KBM-7 (cell line): ENCODE results near the gene LMOD3.
A peak's percentile ranks its signal among the peaks of the same experiment; 100 is the strongest.

Experiments
- DNase-seq: peaks from one replicate; pipeline ENCODE4 v3.0.0-alpha.2; 2015
- in situ Hi-C: fragments of 300-500 bp; cut with MboI; formaldehyde crosslinking; loops from 2 replicates; pipeline ENCODE4 v1.14.3; 2020; ENCODE audit warnings: low sequenced_read_pairs, low pct_unique_long_range_greater_than_20kb, mixed read lengths

Gene LMOD3

DNA sequence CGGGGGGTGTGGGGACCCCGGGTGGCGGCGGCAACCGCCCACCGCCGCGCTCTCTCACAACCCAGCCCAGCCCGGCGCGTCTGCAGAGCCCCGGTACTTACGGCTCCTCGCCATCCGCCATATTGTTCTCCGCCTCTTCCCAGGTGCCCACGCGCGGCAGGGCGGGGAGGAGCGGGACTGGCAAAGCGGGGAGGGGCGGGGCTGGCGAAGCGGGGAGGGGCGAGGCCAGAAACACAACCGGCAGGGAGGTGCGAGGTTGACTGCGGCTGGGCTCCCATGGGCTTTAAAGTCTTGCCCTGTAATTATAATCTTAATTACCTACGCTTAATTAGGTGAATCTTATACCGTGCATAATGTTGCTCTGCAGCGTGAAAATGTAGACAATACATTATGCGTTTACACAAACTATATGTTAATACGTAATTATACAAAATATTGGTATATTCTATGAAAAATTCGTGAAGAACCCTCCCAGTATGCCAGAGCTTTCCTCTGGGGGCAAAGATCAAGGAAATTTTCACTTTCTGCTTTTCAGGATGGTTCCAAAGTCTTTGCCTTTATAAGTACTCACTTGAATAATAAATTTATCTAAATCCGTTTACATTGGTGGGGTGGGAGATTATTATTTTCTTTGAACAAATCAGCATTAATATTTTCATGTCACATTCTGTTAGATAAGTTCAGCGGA lies 42.0 kb downstream of the LMOD3 start, which contains the start of gene UBA3:
Gene UBA3 (minus strand): TSS at position 133 of the 688 bp plus-strand sequence. CDS start 12 bp downstream, at position 121.
- in situ Hi-C loops, result no loop called here
- DNase-seq, result peak; percentile 62

DNA sequence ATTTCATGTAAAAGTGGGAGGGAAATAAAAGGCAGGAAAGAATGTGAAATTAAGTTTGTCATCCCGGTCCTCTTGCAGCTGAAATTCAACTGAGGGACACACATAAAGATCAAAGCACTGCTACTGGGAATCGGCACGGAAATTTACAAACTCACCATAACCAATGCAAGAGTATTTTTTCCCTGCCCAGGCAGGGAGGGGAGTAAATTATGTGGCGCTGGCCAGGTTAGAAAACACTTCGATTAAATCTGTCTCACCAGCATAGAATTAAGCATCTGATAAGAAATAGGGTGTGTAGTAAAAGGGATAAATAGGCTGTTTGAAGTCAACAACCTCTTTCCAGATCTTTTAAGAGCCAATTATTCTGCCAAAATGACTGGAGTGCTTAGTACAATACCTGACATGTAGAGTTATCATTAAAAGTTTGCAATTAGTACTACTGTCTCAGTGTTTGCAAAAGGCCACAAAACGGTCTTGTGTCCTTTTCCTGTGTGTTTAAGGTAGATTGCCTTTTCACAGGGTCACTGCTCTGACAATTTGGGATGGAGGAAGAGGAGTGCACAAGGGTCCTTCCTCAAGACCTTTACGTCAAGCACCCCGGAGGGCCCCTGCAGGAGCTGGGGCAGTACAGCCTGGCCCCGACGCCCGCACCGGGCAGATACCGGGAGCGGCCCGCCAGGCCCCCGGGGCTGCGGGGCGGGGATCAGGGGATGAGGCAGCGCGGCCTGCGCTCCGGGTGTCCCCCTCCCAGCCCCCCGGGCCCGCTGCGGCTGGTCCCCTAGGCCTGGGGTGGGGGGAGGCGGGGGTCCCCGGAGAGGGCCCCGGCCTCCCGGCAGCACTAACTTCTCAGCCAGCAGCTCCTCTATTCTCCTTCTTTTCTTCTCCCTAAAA lies 42.9 kb downstream of the LMOD3 start:
- in situ Hi-C loops, result no loop called here
- no peak for DNase-seq

DNA sequence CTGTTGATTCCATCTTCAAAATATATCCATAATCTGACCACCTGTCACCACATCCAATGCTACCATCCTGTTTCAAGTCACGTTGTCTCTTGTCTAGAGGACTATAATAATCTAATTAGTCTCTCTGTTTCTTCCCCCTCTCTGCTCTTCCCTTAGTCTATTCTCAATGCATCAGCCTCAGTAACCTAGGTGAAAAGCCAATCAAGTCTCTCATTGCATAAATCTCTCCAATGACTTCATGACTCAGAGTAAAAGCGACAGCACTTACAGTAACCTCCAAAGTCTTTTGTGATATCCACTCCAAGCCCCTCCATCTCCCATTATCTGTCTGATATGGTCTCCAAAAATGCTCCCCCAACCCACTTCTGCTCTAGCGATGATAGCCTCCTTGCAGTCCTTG lies 49.5 kb downstream of the LMOD3 start:
- DNase-seq, result no peak
- in situ Hi-C loops, result no loop called here

DNA sequence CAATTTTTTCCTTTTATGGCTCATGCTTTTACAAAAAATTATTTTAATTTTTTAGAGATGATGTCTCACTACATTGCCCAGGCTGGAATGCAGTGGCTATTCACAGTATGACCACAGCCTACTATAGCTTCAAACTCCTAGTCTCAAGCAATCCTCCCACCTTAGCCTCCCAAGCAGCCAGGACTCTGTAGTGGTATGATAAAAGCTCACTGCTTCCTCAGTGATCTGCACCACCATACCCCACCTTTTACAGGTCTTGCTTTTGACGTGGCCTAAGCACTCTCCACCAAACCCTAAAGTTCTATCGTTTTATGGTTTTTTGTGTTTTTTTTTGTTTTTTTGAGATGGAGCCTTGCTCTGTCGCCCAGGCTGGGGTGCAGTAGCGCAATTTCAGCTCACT lies 56.3 kb downstream of the LMOD3 start:
- no peak for DNase-seq
- in situ Hi-C loops, result no loop called here

DNA sequence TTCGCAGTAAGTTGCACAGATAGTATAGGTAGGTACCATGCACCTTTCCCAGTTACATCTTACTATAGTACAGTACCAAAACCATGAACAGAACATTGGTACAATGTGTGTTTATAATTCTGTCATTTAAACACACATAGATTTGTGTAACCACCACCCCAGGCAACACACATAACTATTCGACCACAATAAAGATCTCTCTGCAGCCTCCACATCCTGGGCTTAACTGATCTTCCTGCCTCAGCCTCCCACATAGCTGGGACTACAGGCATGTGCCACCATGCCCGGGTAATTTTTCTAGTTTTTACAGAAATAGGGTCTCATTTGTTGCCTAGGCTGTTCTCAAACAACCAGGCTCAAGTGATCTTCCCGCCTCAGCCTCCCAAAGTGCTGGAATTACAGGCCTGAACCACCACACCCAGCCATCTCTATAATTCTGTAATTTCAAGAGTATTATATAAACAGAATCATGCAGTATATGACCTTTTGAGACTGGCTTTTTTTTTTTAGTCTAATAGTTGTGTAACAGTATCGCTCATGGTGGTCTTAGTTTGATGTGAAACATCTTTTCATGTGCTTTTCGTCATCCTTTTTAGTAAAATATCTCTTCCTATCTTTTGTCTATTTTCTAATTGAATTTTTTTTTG lies 57.0 kb downstream of the LMOD3 start:
- DNase-seq, result no peak
- in situ Hi-C loops, result no loop called here

DNA sequence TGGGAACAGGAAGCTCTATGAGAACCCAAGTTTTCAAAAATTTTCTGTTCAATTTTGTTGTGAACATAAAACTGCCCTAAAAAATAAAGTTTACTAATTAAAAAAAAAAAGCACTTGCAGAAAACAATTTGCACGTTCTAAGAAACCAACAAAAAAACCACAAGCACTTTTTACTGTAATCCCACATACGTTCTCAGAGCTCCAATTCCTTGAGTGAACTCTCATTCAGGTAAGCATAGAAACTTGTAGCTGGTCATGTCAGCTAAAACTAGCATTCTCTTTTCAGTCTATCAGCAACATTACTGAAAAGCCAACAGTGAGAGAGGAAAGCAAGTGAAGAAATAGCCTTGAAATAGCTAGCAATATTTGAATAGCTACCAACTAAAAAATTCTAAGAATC lies 58.8 kb downstream of the LMOD3 start:
- in situ Hi-C loops, result no loop called here
- DNase-seq, result no peak

DNA sequence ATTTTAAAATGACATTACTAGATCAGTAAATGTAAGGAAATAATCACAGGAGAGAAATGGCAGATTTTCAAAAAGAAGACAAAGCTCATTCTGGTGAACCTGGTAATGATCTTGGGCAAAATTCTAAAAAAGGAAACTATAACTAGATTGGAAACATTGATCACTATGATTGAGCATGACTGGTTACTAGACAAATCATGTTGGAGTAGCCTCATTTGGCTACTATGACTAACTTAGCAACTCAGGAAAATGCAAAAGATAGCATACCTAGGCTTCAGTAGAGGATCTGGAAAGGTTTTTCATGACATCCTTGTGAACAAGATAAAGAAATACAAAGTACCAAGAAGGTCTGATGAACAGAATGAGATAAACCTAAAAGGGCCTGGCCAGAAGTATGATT lies 62.7 kb downstream of the LMOD3 start:
- in situ Hi-C loops, result no loop called here
- no peak for DNase-seq

DNA sequence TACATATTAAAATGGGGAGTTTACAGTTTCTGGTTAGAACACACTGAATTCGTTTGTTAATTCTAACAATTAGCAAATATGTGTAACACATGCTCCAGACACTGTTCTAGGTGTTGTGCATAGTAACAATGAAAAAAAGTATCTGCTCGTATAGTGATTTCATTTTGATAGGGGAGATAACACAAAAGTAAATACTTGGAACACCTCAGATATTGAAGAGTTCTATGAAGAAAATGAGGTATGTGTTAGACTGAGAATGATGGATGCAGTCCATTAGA lies 63.5 kb downstream of the LMOD3 start:
- DNase-seq, result no peak
- in situ Hi-C loops, result no loop called here

DNA sequence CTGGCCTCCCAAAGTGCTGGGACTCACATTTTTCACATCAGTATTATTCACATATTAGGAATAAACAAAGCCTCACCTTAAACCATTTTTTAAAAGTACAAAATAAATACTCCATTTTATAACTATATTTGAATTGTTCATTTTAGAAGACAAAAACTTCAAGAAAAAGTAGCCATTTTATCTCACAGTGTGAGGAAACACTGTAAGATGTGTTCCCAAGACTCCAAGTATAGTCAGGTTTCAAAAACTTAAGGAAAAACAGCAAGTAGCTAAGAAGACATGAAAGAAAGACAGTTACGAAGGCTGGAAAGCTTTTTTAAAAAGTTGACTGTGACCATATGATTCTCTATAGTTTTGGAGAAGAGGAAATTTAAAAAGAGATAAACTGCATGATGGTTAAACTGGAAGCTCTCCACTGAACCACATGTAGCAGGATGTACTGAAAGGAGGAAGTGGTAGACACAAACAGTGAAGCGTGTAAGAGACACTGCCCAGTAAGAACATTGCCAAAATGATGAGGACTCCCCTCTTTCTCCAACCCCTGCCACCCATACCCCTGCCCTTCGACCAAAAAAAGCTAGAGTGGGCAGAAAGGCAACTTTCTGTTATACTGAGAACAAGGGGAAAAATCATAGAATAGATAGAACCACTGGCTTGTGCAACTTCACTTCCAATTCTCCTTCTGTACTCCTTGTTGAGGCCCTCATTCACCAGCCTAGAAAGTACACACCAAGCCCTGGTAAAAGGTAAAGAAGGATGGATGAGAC lies 64.0 kb downstream of the LMOD3 start:
- in situ Hi-C loops, result no loop called here
- DNase-seq, result peak; percentile 74
